Right hindlimb (tissue), 1 donor: ENCODE results near the gene EQTN.
A peak's percentile ranks its signal among the peaks of the same experiment; 100 is the strongest.
"Not testable (repeated sequence)": the region's sequence is repeated elsewhere in the genome, so short reads cannot be mapped to it uniquely, and the experiment has no call there.

Source experiments
- DNase-seq: peaks from one replicate; pipeline ENCODE4 v3.0.0-alpha.2; 2018

The EQTN gene

GRCh38 chr9:27292659-27293405 lies 4.1 kb downstream of the EQTN start:
- peak; percentile 87 for DNase-seq

GRCh38 chr9:27291292-27291691 lies 5.7 kb downstream of the EQTN start:
- DNase-seq, result no peak

GRCh38 chr9:27282269-27282668 lies 14.7 kb downstream of the EQTN start:
- no peak for DNase-seq

GRCh38 chr9:27280860-27281259 lies 16.1 kb downstream of the EQTN start:
- no peak for DNase-seq

- no peak for DNase-seq
Measured at GRCh38 chr9:27280249-27280648, 16.7 kb downstream of the EQTN start.

GRCh38 chr9:27279611-27280010 lies 17.3 kb downstream of the EQTN start:
- no peak for DNase-seq

GRCh38 chr9:27278374-27278773 lies 18.6 kb downstream of the EQTN start:
- DNase-seq, result no peak

GRCh38 chr9:27276193-27277030 lies 20.5 kb downstream of the EQTN start:
- DNase-seq, result no peak

- no peak for DNase-seq
Measured at GRCh38 chr9:27273186-27273585, 23.8 kb downstream of the EQTN start.

- DNase-seq, result no peak
Measured at GRCh38 chr9:27272103-27272502, 24.8 kb downstream of the EQTN start.

GRCh38 chr9:27261517-27262211 lies 35.3 kb downstream of the EQTN start:
- no peak for DNase-seq

GRCh38 chr9:27260789-27261516 lies 36.0 kb downstream of the EQTN start:
- DNase-seq, result no peak

GRCh38 chr9:27258662-27259061 lies 38.3 kb downstream of the EQTN start:
- no peak for DNase-seq

- DNase-seq, result no peak
Measured at GRCh38 chr9:27248702-27249101, 48.2 kb downstream of the EQTN start.

- no peak for DNase-seq
Measured at GRCh38 chr9:27247756-27248155, 49.2 kb downstream of the EQTN start.

GRCh38 chr9:27239648-27240047 lies 57.3 kb downstream of the EQTN start:
- not testable (repeated sequence) for DNase-seq
